AG09319 (cell line): ENCODE results near the gene GPR137B.

Experiments used
- DNase-seq: peaks from one replicate; pipeline ENCODE4 v3.0.0-alpha.2; 2010; ENCODE audit warnings: low read depth; ENCODE audit errors: extremely low read depth
- TF ChIP-seq, protein P1 (sequence below): IDR thresholded peaks from 2 replicates; pipeline ENCODE4 v1.5.1; 2011; ENCODE audit warnings: low read depth, mild to moderate bottlenecking, inconsistent platforms, low read length, moderate library complexity

Gene GPR137B

DNA sequence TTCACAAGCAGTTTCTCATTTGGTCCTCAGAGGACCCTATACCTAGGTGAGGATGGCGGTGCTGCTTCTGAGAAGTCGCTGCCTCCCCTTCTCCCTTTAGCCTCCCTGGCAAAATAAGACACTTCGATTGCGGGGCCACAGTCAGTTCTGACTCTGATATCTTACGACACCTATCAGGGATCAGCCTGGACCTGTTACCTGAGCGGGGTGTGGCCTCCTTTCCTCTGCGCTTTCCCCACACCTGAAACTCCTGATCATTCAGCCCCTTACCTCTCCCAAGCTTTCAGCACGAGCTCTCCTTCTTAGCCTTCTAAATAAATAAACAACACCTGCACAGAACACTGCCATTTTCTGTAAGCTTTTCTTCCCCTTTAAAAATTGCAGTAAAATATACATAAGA, 24.6 kb upstream of the GPR137B start:
- TF ChIP-seq, protein P1, sequence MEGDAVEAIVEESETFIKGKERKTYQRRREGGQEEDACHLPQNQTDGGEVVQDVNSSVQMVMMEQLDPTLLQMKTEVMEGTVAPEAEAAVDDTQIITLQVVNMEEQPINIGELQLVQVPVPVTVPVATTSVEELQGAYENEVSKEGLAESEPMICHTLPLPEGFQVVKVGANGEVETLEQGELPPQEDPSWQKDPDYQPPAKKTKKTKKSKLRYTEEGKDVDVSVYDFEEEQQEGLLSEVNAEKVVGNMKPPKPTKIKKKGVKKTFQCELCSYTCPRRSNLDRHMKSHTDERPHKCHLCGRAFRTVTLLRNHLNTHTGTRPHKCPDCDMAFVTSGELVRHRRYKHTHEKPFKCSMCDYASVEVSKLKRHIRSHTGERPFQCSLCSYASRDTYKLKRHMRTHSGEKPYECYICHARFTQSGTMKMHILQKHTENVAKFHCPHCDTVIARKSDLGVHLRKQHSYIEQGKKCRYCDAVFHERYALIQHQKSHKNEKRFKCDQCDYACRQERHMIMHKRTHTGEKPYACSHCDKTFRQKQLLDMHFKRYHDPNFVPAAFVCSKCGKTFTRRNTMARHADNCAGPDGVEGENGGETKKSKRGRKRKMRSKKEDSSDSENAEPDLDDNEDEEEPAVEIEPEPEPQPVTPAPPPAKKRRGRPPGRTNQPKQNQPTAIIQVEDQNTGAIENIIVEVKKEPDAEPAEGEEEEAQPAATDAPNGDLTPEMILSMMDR, result no peak
- DNase-seq, result no peak

DNA sequence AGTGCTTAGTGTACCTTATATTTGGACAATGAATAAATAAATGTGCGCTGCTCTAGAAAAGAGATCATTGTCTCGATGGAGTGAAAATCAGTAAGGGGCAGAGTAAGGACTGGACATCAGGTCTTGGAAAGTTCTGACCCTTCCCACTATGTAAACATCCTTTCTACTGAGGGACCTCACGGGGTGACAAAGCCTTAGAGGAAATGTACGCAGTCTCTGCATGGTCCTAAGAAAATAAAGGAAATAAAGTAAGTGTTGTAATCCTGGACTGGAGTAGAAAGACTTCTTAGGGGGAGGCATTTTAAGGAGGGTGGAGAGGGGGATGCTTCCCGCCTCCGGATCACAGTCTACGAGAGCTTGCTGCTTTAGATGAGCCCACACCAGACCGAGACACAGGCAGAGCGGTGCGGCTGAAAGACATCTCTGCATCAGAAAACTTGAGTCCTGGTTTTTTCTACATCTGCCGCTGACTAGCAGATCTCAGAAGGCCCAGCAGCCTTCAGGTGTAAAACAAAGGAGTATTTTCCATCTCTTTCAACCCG, 22.3 kb upstream of the GPR137B start:
- TF ChIP-seq, protein P1, result no peak
- DNase-seq, result no peak

- TF ChIP-seq, protein P1, result no peak
- no peak for DNase-seq
These were observed 21.6 kb upstream of the GPR137B start for GRCh38 chr1:236120721-236121153.

DNA sequence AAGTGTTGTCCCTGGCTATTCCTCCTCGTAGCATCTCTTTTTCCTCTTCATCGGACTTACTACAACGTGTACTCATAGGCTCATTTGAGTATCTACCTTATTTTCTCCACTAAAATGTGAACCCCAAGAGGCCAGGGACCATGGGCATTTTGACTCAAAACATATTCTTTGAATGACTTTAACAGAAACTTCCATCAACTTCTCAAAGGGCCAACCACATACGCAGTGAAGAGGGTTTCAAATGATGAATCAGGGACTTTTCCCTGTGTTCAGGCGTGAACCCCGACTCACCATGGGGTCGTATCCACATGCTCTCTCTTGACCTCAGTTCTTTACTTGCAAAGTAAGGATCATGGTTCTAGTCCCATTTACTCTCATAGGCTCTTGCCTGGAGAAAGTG, 20.2 kb upstream of the GPR137B start:
- TF ChIP-seq, protein P1, result no peak
- no peak for DNase-seq

DNA sequence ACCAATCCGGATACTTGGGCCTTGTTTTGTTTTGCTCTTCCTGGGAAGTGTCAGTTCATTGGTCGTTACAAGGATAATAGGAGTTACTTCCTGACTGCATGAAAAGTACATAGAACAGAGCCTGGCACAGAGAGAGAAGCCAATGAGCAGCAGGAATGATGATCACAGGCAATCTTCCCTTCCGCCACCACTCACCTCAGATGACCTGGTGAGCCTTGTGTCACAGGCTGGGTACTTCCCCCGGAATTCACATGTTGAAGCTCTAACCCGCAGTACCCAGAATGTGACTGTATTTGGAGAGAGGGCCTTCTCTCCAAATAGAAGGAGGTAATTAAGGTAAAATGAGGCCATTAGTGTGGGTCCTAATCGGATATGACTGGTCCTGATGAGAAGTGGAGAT, 18.8 kb upstream of the GPR137B start:
- TF ChIP-seq, protein P1, result no peak
- DNase-seq, result no peak

DNA sequence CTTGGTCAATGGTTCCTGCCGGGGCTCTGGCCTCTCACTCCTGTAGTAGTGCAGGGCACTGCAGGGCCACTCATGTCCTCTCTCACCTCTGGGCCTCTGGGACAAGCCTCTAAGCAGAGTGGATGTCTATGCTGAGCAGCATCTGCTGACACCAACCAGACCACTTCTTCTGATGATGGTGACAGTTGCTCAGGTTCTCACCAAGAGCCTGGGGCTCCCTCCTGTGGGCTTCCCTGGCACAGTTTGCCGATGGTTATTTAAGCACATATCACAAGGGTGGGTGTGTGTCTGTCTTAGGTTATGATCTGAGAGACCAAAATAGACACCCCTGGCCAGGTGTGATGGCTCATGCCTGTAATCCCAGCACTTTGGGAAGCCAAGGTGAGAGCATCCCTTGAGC, 17.4 kb upstream of the GPR137B start:
- DNase-seq, result no peak
- TF ChIP-seq, protein P1, result no peak

DNA sequence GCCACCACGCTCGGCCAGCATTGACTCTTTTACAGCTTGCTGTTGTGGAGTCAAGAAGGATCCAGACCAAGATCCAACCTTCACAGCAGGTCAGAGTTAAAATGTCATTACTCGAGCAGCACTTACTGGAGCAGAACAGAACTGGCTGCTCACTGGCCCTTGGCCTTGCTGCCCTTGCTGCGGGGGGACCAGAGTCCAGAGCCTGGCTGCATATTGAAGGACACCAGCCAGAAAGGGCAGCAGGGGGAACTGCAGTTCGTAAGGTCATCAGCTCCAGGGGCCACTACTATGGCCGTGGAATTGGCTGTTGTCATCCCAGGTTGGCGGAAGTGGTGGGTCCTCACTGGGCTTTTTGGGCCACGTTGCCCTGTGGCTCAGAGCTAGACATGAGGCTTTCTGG, 15.3 kb upstream of the GPR137B start:
- no peak for DNase-seq
- TF ChIP-seq, protein P1, result no peak
